GM21528 (cell line): Measurements from ENCODE around the gene ZSWIM4.
"Not testable (repeated sequence)": the region's sequence is repeated elsewhere in the genome, so short reads cannot be mapped to it uniquely, and the experiment has no call there.

Experiments
- ATAC-seq: cut with Tn5 transposase; IDR thresholded peaks from one replicate; pipeline ENCODE4 v1.9.1; 2021; ENCODE audit warnings: mild to moderate bottlenecking, moderate library complexity; ENCODE audit not compliant: unreplicated experiment, low FRiP score

The ZSWIM4 gene

DNA sequence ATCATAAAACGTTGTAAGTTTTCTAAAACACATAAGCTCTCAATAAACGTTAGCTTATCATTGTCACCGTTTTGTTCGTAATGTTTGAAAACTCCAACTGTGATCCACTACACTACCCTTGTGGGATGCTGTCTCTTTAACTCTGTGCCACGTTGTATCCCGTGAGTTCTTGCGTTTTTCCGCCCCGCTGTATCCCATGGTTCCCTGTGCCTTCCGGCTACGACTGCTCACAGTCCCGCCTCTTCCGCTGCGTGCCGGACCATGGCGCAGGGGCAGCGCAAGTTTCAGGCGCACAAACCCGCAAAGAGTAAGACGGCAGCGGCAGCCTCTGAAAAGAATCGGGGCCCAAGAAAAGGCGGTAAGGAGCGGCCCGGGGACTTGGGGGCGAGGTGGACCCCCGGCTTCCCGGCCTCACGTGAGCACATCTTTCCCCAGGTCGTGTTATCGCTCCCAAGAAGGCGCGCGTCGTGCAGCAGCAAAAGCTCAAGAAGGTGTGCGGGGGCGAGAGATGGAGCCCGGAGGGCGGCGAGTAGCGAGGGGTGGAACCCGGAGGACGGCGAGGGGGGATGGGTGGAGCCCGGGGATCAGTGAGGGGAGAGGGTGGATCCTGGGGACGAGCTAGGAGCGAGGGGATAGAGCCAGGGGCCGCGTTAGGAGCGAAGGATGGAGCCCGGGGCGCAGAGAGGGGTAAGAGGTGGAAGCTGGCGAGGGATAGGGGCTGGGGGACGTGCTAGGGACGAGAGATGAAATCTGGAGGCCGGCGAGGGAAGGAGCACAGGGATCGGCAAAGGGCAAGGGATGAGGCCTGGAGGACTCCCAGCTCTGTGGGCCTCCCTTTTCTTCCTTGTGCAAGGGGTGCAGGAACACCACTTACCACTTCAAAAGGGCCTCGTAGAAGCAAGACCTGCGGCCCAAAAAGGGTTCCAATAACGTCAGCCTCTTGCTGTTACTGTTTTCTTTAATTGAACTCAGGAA is 20.7 kb upstream of the ZSWIM4 start, which contains the start of gene C19orf53:
Gene C19orf53 (plus strand): TSS at position 240 of the 975 bp plus-strand sequence. CDS start 22 bp downstream, at position 262.
- peak; percentile 69 for ATAC-seq

DNA sequence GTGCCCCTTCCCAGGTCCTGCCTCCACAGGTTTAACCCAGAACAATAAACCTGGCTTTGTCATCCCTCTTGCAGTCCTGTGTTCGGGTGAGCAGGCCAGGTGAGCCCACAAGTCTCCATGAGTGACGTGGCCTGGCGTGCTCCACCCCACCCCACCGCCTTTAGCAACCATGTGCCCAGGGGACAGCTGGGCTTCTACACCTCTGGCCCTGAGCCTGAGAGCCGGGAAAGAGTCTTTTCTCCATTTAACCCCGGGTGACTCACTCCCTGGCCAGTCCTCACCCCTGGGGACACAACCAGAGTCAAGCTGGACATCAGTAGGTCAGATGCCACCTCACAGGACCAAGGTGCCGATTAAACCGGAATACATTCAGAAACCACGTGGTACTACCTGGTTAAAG is 16.8 kb upstream of the ZSWIM4 start:
- ATAC-seq, result no peak

DNA sequence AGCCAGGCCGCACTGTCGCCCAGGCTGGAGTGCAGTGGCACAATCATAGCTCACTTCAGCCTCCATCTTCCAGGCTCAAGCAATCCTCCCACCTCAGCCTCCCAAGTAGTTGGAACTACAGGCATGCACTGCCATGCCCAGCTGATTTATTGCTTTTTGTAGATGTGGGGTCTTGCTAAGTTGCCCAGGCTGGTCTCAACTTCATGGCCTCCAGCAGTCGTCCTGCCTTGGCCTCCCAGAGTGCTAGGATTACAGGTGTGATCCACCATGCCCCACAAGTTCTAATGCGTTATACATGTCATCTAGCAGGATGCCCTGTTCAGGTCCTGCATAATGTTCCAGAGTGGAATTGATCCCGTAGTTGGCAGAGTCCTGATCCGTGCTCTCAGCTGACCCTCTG is 16.4 kb upstream of the ZSWIM4 start:
- ATAC-seq, result no peak

- not testable (repeated sequence) for ATAC-seq
Measured at GRCh38 chr19:13779794-13780193, 15.4 kb upstream of the ZSWIM4 start.

GRCh38 chr19:13781547-13781946 is 13.7 kb upstream of the ZSWIM4 start:
- no peak for ATAC-seq

DNA sequence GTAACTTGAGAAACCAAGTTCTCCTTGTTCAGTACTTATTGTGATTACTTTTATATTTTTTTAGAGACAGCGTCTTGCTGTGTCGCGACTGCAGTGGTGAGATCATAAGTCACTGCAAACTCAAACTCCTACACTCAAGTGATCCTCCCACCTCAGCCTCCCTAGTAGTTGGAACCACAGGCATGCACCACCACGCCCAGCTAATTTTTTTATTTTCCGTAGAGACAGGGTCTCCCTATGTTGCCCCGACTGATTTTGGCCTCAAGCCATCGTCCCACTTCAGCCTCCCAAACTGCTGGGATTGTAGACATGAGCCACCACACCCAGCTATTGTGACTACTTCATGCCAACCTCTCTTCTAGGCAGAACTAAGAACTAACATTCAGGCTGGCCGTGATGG is 12.7 kb upstream of the ZSWIM4 start:
- no peak for ATAC-seq

- no peak for ATAC-seq
Measured at GRCh38 chr19:13783565-13784500, 11.4 kb upstream of the ZSWIM4 start.

- ATAC-seq, result no peak
Measured at GRCh38 chr19:13784731-13785452, 10.4 kb upstream of the ZSWIM4 start.

GRCh38 chr19:13788991-13789390 is 6.3 kb upstream of the ZSWIM4 start:
- ATAC-seq, result no peak

GRCh38 chr19:13790354-13790753 is 4.9 kb upstream of the ZSWIM4 start:
- ATAC-seq, result no peak

- ATAC-seq, result not testable (repeated sequence)
Measured at GRCh38 chr19:13793317-13793716, 1.9 kb upstream of the ZSWIM4 start.

DNA sequence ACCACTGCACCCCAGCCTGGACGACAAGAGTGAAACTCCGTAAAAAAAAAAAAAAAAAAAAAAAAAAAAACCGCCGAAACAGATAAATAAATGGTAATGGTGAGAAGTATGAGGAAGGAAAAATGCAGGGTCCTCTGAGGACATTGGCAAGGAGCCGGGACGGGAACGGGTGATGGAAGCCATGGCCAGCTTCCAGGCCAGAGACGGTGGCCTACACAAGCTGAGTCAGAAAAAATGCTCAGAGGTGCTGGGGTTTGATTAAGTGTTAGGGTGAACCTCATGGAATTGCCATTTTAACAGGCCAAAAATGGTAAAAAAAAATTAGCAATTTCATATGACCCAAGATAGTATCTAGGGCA is 866 bp upstream of the ZSWIM4 start:
- no peak for ATAC-seq

DNA sequence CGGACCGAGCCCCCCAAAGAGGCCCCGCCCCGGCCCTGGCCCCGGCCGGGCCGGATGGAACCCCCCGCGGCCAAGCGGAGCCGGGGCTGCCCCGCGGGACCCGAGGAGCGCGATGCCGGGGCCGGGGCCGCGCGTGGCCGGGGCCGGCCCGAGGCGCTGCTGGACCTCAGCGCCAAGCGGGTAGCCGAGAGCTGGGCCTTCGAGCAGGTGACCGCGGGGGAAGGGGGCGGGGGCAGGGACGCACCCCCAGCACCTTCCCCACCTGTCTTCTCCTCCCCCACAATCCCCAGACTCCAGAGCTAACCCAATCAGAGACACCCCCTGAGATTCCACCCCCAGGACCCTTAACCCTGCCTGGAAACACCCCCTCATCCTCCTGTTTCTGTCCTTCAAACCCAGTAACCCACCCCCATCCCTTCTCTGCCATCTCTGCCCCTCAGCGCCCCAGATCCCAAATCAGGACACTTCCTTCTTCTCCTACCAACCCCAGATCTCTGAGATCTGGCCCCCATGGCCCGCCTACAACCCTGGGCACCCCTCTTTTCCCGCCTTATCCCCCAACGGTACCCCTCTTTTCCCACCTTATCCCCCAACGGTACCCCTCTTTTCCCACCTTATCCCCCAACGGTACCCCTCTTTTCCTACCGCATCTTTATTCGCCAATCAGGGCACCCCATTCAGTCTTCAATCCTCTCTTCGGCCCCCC is 505 bp downstream of the ZSWIM4 start:
- peak; percentile 26 for ATAC-seq

- ATAC-seq, result no peak
Measured at GRCh38 chr19:13796301-13797057, 1.2 kb downstream of the ZSWIM4 start.

GRCh38 chr19:13797058-13797440 is 1.8 kb downstream of the ZSWIM4 start:
- ATAC-seq, result no peak

- ATAC-seq, result no peak
Measured at GRCh38 chr19:13797870-13798269, 2.6 kb downstream of the ZSWIM4 start.

GRCh38 chr19:13799669-13800068 is 4.4 kb downstream of the ZSWIM4 start:
- no peak for ATAC-seq

DNA sequence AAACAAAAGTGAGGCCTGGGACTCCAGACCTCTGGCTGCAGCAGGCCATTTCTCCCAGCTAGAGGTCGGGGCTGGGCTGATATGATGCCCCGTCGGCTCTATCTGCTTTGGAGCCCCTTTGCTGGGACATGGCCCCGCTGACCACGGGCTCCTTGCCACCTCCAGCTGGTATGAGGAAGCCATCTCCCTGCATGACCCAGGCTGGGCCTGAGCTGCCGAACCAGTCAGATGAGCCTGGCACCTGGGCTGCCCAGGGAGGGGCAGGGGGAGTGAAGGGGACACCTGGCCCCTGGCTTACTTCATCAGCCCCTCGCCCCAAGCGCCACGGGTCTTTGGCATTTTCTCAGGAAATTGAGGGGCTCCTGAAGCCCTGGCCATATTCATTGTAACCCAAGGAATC is 7.8 kb downstream of the ZSWIM4 start:
- ATAC-seq, result no peak
